Fibroblast of lung (primary cell): ENCODE results near the gene PTPN14. TPM values are rescaled to one million over a fixed set of nuclear protein-coding genes. Genes with fewer than 3 reads are reported as not detected.

Source experiments
- DNase-seq, 2 donors: peaks; one replicate each; pipeline versions ENCODE4 v3.0.0 to v3.0.0-alpha.2; 2010; ENCODE audit warnings: low read depth in 2 of 2
- H2AFZ ChIP-seq: 2 replicates; pipeline ENCODE4 v1.5.1; 2012; ENCODE audit warnings: low read length, control low read depth, inconsistent platforms
- H3K27ac ChIP-seq: 2 replicates; pipeline ENCODE4 v1.5.1; 2011; ENCODE audit warnings: low read length, control low read depth; ENCODE audit not compliant: insufficient read depth
- H3K27me3 ChIP-seq: 2 replicates; pipeline ENCODE4 v1.5.1; 2011; ENCODE audit warnings: mild to moderate bottlenecking, low read length; ENCODE audit not compliant: control insufficient read depth, insufficient read depth
- H3K36me3 ChIP-seq: 2 replicates; pipeline ENCODE4 v1.5.1; 2011; ENCODE audit warnings: low read length; ENCODE audit not compliant: control insufficient read depth, insufficient read depth
- H3K4me1 ChIP-seq: 2 replicates; pipeline ENCODE4 v1.5.1; 2011; ENCODE audit warnings: low read length; ENCODE audit not compliant: control insufficient read depth, insufficient read depth; ENCODE audit errors: extremely low read depth
- H3K4me2 ChIP-seq: 2 replicates; pipeline ENCODE4 v1.5.1; 2011; ENCODE audit warnings: low read length, control low read depth; ENCODE audit not compliant: insufficient read depth; ENCODE audit errors: extremely low read depth
- H3K4me3 ChIP-seq, 4 experiments: fragments of 200-600 bp in 1 of 4; sonication (generic) in 1 of 4; replicated peaks in 1 of 4; 2 replicates each; pipeline ENCODE4 v1.5.1; 2011 to 2016; ENCODE audit warnings: low read length in 4 of 4, low read depth in 3 of 4, mild to moderate bottlenecking in 3 of 4, control low read depth in 2 of 4, inconsistent platforms in 1 of 4, mixed read lengths in 1 of 4; ENCODE audit not compliant: insufficient read depth in 1 of 4; ENCODE audit errors: control extremely low read depth in 1 of 4
- H3K79me2 ChIP-seq: 2 replicates; pipeline ENCODE4 v1.5.1; 2012; ENCODE audit warnings: mild to moderate bottlenecking, low read length, inconsistent platforms; ENCODE audit not compliant: control insufficient read depth, insufficient read depth
- H3K9ac ChIP-seq: 2 replicates; pipeline ENCODE4 v1.5.1; 2011; ENCODE audit warnings: mild to moderate bottlenecking, low read length, control low read depth; ENCODE audit not compliant: insufficient read depth
- H3K9me3 ChIP-seq: 2 replicates; pipeline ENCODE4 v1.5.1; 2012; ENCODE audit warnings: low read depth, low read length; ENCODE audit not compliant: control insufficient read depth, insufficient read depth
- H4K20me1 ChIP-seq: 2 replicates; pipeline ENCODE4 v1.5.1; 2011; ENCODE audit warnings: low read length; ENCODE audit not compliant: control insufficient read depth, insufficient read depth; ENCODE audit errors: extremely low read depth
- EZH2 ChIP-seq: IDR thresholded peaks from 2 replicates; pipeline ENCODE4 v1.5.1; 2012; ENCODE audit warnings: low read length, control low read depth, mild to moderate bottlenecking; ENCODE audit errors: missing control alignments
- polyA plus RNA-seq, 2 donors: library from polyadenylated mRNA; depleted of rRNA in 1 of 2; stranded (reverse) in 1 of 2; unstranded in 1 of 2; fragments of >200 nt; gene quantifications; 2 replicates each; pipeline ENCODE4 v1.2.1, GENCODE V29; 2011 to 2012; ENCODE audit warnings: missing spikeins in 1 of 2
- total RNA-seq: library from RNA; depleted of rRNA; stranded (reverse); fragments of >200 nt; gene quantifications from 2 replicates; pipeline ENCODE4 v1.2.1, GENCODE V29; 2014
- TF ChIP-seq, protein P1 (sequence below), 2 donors: IDR thresholded peaks in 1 of 2; conservative IDR thresholded peaks in 1 of 2; 1 replicate in 1 of 2; 2 replicates in 1 of 2; pipeline ENCODE4 v1.5.1; 2011 to 2012; ENCODE audit warnings: low read length in 2 of 2, control low read depth in 1 of 2, inconsistent platforms in 1 of 2, low read depth in 1 of 2, mild to moderate bottlenecking in 1 of 2

PTPN14 gene
- total and polyA plus RNA-seq, 2 donors (not counting 1 experiment from before 2014, with no cell fraction given), result 38.7 to 56.1 TPM

DNA sequence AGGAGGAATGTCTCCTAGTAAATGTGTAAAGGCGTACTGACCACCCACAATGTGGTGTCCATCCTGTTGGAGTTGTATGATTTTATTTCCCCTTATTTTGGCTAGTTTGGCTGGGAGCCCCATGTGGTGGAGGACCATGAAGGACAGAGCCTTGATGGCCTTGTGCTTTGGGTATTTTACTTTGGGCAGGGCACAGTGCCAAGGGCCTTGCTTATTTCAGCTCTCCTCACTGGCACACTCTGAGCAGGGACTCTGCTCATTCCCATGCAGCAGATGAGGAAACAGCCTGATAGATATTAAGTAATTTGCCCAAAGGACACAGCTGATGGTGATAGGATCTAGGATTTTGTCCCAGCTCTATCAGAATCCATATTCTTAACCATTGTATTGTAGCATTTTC lies 220.2 kb downstream of the PTPN14 start:
- no peak overlapping the region for H3K4me2 ChIP-seq
- no peaks in the 10 kb centered on the region for H3K79me2 ChIP-seq
- H2AFZ ChIP-seq, result no peak overlapping the region
- no peaks in the 10 kb centered on the region for H3K27me3 ChIP-seq
- H3K9ac ChIP-seq, result no peak overlapping the region
- peaks cover 4% of the 10 kb centered on the region for H3K4me1 ChIP-seq
- no peak overlapping the region for H3K4me3 ChIP-seq
- no peak for DNase-seq
- H3K36me3 ChIP-seq, result peaks cover 7% of the 10 kb centered on the region
- H3K27ac ChIP-seq, result no peak overlapping the region
- TF ChIP-seq, protein P1, sequence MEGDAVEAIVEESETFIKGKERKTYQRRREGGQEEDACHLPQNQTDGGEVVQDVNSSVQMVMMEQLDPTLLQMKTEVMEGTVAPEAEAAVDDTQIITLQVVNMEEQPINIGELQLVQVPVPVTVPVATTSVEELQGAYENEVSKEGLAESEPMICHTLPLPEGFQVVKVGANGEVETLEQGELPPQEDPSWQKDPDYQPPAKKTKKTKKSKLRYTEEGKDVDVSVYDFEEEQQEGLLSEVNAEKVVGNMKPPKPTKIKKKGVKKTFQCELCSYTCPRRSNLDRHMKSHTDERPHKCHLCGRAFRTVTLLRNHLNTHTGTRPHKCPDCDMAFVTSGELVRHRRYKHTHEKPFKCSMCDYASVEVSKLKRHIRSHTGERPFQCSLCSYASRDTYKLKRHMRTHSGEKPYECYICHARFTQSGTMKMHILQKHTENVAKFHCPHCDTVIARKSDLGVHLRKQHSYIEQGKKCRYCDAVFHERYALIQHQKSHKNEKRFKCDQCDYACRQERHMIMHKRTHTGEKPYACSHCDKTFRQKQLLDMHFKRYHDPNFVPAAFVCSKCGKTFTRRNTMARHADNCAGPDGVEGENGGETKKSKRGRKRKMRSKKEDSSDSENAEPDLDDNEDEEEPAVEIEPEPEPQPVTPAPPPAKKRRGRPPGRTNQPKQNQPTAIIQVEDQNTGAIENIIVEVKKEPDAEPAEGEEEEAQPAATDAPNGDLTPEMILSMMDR (conservative IDR thresholded peaks at IDR 0.05 in 1 of 2, IDR thresholded peaks at IDR 0.05 in 1 of 2; ENCODE audit: low read depth in 1 of 2, low read length in 2 of 2), result no peak
- no peak for TF ChIP-seq EZH2
- no peaks in the 10 kb centered on the region for H4K20me1 ChIP-seq
- H3K9me3 ChIP-seq, result no peaks in the 10 kb centered on the region

DNA sequence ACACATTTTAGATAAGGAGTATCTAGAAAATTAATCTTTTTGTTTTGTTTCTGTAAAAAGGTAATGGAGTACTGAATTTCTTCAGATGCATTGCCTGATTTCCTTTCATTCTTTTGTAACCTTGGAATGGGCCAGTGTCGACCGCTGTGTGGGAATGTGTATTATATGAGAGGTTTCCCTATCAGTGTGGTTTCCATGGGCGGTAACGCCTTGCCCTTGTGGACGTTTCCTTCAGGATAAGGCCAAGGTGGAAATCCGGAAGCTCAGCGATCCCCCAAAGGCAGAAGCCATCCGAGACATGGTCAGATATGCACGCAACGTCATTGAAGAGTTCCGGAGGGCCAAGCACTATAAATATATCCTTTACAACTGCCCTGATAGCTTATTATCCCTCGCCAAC lies 220.7 kb downstream of the PTPN14 start:
- Histone ChIP-seq H3K79me2 (no peaks in the 10 kb centered on the region), H3K27ac (no peak overlapping the region), H3K4me2 (no peak overlapping the region), H4K20me1 (no peaks in the 10 kb centered on the region), H3K27me3 (no peaks in the 10 kb centered on the region), H3K9me3 (no peaks in the 10 kb centered on the region), H3K36me3 (peaks cover 7% of the 10 kb centered on the region), H3K9ac (no peak overlapping the region), H3K4me3 (no peak overlapping the region), H3K4me1 (peaks cover 4% of the 10 kb centered on the region), H2AFZ (no peak overlapping the region)
- no peak for DNase-seq
- TF ChIP-seq EZH2, result no peak
- TF ChIP-seq, protein P1 (conservative IDR thresholded peaks at IDR 0.05 in 1 of 2, IDR thresholded peaks at IDR 0.05 in 1 of 2; ENCODE audit: low read depth in 1 of 2, low read length in 2 of 2), result no peak

DNA sequence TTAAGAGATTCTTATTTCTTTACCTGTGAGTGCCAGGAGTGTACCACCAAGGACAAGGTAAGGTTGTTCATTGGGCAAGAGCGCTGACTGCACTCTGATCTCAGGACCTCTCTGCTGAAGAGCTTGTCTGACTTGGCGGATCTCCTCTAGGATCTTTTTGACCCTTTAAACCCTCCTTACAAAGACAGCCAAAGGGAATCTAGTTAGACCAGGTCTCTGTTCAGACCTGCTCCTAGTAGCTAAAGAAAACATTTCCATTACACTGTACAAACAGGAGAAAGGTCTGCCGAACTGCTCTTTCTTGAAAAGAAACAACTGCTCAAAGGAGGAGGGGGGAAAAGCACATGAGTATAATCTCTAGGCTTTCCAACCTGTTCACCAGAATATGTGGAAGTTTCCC lies 221.2 kb downstream of the PTPN14 start:
- Histone ChIP-seq H3K27me3 (no peaks in the 10 kb centered on the region), H2AFZ (no peak overlapping the region), H3K9ac (no peak overlapping the region), H3K79me2 (no peaks in the 10 kb centered on the region), H3K4me3 (no peak overlapping the region), H4K20me1 (no peaks in the 10 kb centered on the region), H3K27ac (no peak overlapping the region), H3K36me3 (peaks cover 7% of the 10 kb centered on the region), H3K4me1 (peaks cover 4% of the 10 kb centered on the region), H3K4me2 (no peak overlapping the region), H3K9me3 (no peaks in the 10 kb centered on the region)
- no peak for DNase-seq
- TF ChIP-seq EZH2, result no peak
- TF ChIP-seq, protein P1 (conservative IDR thresholded peaks at IDR 0.05 in 1 of 2, IDR thresholded peaks at IDR 0.05 in 1 of 2; ENCODE audit: low read depth in 1 of 2, low read length in 2 of 2), result no peak
